ENCODE measurements around the gene NCAM1. TPM values are rescaled to one million over a fixed set of nuclear protein-coding genes. Genes with fewer than 3 reads are reported as not detected.

The NCAM1 gene
- total RNA-seq, 2 experiments from 2014 or later: 0.34 TPM; not detected in 1

DNA sequence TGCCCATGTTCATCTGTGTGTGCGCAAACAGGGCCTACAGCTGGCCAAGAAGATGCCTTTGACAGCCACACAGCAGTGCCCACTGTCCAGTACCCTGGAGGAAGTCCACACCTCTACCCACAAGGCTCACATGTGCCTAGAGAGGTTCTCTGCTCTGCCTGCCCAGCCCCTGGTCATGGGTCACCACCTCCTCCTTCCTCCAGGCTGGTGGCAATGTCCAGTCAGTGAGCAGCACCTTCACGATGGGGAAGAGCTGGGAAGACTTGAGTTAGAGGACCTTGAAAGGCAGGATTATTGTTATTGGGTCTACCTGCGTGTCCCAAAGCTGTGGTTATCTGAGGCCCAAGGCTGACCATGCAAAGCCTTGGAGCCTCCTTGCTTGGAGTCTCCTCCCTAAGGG, 324.8 kb downstream of the NCAM1 start:
- H3K9me3 ChIP-seq (ENCODE audit: control insufficient read depth in 1 of 2, insufficient read depth in 1 of 2, low read length in 2 of 2): no peaks in the 10 kb centered on the region

GRCh38 chr11:113286509-113287497, 325.6 kb downstream of the NCAM1 start:
- Mint-ChIP-seq H3K9me3 (no peaks in the 10 kb centered on the region), H3K36me3 (ENCODE audit: low read depth) (no peaks in the 10 kb centered on the region), H3K27ac (no peak overlapping the region), H3K27me3 (peaks cover 9% of the 10 kb centered on the region), H3K4me3 (no peak overlapping the region), H3K4me1 (ENCODE audit: low read depth) (no peaks in the 10 kb centered on the region)
- Histone ChIP-seq H3K9me3 (ENCODE audit: control insufficient read depth in 1 of 2, insufficient read depth in 1 of 2, low read length in 2 of 2) (no peaks in the 10 kb centered on the region), H3K27ac (ENCODE audit: low read depth in 1 of 2, low read length in 2 of 2) (no peak overlapping the region), H3K4me1 (ENCODE audit: insufficient read depth, low read length) (peaks cover 4% of the 10 kb centered on the region), H3K4me3 (ENCODE audit: low read length) (no peak overlapping the region), H3K36me3 (ENCODE audit: insufficient read depth, low read length) (no peaks in the 10 kb centered on the region), H3K27me3 (ENCODE audit: control insufficient read depth in 1 of 2, insufficient read depth in 2 of 2, low read length in 2 of 2) (no peaks in the 10 kb centered on the region)
- ATAC-seq (ENCODE audit: poor library complexity) (no peak), DNase-seq (no peak)
- ChIA-PET POLR2A (no interaction called here), CTCF (no interaction called here)
- TF ChIP-seq, protein P1, sequence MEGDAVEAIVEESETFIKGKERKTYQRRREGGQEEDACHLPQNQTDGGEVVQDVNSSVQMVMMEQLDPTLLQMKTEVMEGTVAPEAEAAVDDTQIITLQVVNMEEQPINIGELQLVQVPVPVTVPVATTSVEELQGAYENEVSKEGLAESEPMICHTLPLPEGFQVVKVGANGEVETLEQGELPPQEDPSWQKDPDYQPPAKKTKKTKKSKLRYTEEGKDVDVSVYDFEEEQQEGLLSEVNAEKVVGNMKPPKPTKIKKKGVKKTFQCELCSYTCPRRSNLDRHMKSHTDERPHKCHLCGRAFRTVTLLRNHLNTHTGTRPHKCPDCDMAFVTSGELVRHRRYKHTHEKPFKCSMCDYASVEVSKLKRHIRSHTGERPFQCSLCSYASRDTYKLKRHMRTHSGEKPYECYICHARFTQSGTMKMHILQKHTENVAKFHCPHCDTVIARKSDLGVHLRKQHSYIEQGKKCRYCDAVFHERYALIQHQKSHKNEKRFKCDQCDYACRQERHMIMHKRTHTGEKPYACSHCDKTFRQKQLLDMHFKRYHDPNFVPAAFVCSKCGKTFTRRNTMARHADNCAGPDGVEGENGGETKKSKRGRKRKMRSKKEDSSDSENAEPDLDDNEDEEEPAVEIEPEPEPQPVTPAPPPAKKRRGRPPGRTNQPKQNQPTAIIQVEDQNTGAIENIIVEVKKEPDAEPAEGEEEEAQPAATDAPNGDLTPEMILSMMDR (IDR thresholded peaks at IDR 0.05): no peak
- intact Hi-C loops (cut with DNase I, micrococcal nuclease): no loop called here

More for the DNA sequence above, 324.8 kb downstream of the NCAM1 start:
- no peaks in the 10 kb centered on the region for H3K9me3 Mint-ChIP-seq
- H3K27ac Mint-ChIP-seq: no peak overlapping the region
- Histone ChIP-seq H3K27ac (ENCODE audit: low read depth in 1 of 2, low read length in 2 of 2) (no peak overlapping the region), H3K27me3 (ENCODE audit: control insufficient read depth in 1 of 2, insufficient read depth in 2 of 2, low read length in 2 of 2) (no peaks in the 10 kb centered on the region), H3K36me3 (ENCODE audit: insufficient read depth, low read length) (no peaks in the 10 kb centered on the region), H3K4me1 (ENCODE audit: insufficient read depth, low read length) (peaks cover 4% of the 10 kb centered on the region), H3K4me3 (ENCODE audit: low read length) (no peak overlapping the region)
- CTCF ChIA-PET: no interaction called here
- H3K4me1 Mint-ChIP-seq (ENCODE audit: low read depth): no peaks in the 10 kb centered on the region
- POLR2A ChIA-PET: no interaction called here
- H3K4me3 Mint-ChIP-seq: no peak overlapping the region
- TF ChIP-seq, protein P1 (IDR thresholded peaks at IDR 0.05): no peak
- no peak for DNase-seq
- H3K27me3 Mint-ChIP-seq: peaks cover 1% of the 10 kb centered on the region
- no peak for ATAC-seq (ENCODE audit: poor library complexity)
- H3K36me3 Mint-ChIP-seq (ENCODE audit: low read depth): no peaks in the 10 kb centered on the region
- intact Hi-C loops (cut with DNase I, micrococcal nuclease): no loop called here

DNA sequence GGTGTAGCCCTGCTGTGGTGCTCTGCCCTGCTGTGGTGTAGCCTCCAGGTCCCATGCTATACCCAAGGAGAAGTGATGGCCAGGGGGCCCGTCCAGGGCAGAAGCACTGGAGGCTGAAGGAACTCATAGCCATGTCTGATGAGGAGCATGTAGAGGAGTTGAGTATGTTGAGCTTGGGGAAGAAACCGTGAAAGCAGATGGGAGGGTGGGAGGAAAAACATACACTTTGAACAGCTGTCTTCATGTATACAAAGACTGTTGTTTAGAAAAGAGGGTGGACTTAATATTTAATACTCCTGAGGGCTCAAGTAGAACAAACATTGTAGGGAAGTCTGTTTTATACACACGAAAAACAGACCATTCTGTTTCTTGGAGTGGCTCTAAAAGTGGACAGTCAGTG, 326.6 kb downstream of the NCAM1 start:
- ChIA-PET CTCF (no interaction called here), POLR2A (no interaction called here)
- Mint-ChIP-seq H3K9me3 (no peaks in the 10 kb centered on the region), H3K4me3 (no peak overlapping the region), H3K36me3 (ENCODE audit: low read depth) (no peaks in the 10 kb centered on the region), H3K27ac (no peak overlapping the region), H3K4me1 (ENCODE audit: low read depth) (no peaks in the 10 kb centered on the region), H3K27me3 (peaks cover 11% of the 10 kb centered on the region)
- H3K27me3 ChIP-seq (ENCODE audit: control insufficient read depth in 1 of 2, insufficient read depth in 2 of 2, low read length in 2 of 2): no peaks in the 10 kb centered on the region
- no peak for ATAC-seq (ENCODE audit: poor library complexity)
- H3K4me1 ChIP-seq (ENCODE audit: insufficient read depth, low read length): peaks cover 4% of the 10 kb centered on the region
- TF ChIP-seq, protein P1 (IDR thresholded peaks at IDR 0.05): no peak
- no peaks in the 10 kb centered on the region for H3K36me3 ChIP-seq (ENCODE audit: insufficient read depth, low read length)
- H3K4me3 ChIP-seq (ENCODE audit: low read length): no peak overlapping the region
- H3K27ac ChIP-seq (ENCODE audit: low read depth in 1 of 2, low read length in 2 of 2): no peak overlapping the region
- intact Hi-C loops (cut with DNase I, micrococcal nuclease): loop anchor here in 1 of 2 experiments (2.0 kb wide), 1 partner anchor 999 kb away; no protein-coding TSS in a partner anchor
- no peaks in the 10 kb centered on the region for H3K9me3 ChIP-seq (ENCODE audit: control insufficient read depth in 1 of 2, insufficient read depth in 1 of 2, low read length in 2 of 2)
- DNase-seq: no peak
